HG03064 (cell line): ENCODE results near the gene EGLN2.
"Not testable (repeated sequence)": the region's sequence is repeated elsewhere in the genome, so short reads cannot be mapped to it uniquely, and the experiment has no call there.

Source experiments
- ATAC-seq: cut with Tn5 transposase; IDR thresholded peaks from one replicate; pipeline ENCODE4 v1.9.1; 2021; ENCODE audit warnings: low read depth; ENCODE audit not compliant: unreplicated experiment

EGLN2 gene

DNA sequence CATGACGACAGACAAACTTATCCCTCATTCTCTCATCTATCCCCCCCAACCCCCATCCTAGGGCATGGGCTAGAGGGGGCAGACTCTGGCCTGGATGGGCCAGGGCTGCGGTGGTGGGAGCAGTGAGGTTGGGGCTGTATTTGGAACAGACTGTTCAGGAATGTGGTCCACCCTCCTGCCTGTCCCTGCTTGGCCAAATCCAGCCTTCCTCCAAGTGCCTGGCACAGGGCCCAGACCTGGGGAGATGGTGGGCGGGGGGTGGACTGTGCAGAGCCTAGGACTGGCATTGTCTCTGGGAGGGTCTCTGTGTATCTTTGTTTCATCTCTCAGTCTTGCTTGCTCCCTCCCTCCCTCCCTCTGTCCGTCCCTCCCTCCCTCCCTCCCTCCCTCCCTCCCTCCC, 14.2 kb downstream of the EGLN2 start:
- ATAC-seq: no peak

DNA sequence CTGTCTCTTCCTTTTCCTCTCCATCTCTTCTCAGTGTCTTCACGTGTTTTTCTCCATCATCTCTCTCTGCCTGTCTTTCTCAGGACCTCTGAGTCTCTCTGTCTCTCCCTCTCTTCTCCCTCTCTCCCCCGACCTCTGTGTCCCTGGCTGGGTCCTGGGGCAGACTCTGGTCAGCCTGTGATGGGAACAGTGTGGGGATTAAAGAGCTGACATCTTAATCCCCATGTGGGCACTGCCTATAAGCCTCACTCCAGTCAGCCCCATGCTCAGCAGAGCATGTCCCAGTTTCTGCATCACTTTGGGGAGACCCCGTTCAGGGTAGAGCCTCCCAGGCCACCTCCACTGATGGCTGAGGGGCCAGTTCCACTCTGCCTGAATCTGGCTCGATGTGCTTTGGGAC, 16.2 kb downstream of the EGLN2 start:
- no peak for ATAC-seq

DNA sequence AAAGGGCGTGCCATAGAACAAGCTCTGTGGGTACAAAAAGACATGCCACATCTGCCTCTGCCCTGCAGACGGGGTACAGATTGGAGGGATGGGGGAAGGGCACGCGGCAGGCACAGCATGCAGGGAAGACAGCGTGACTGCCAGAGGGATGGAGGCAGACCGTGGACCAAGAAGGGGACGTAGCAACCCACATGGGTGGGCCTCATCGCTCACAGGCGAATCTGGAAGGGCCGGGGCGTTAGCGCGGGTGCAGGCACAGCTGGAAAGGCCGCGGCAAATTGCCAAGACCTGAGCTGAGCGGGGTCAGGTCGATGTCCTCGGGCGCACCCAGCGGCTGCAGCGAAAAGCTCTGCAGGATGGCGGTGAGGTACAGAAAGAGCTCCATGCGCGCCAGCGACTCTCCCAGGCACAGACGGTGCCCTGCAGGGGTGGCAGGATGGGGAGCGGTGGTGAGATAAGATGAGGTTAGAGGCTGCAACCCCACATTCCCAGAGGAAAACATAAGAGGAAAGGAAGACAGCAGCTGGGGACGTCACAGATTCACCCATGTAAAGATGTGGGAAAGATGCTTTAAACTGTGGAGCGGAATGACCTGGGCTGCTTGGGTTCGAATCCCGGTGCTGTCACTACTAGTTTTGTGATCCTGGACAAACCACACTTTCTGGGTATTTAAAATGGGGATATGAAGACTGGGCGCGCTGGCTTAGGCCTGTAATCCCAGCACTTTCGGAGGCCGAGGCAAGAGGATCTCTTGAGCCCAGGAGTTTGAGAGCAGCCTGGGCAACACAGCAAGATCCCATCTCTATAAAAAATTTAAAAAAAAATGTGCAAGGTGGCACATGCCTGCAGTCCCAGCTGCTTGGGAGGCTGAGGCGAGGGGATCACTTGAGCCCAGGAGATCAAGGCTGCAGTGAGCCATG, 19.7 kb downstream of the EGLN2 start:
- not testable (repeated sequence) for ATAC-seq

- ATAC-seq: not testable (repeated sequence)
These were observed 20.7 kb downstream of the EGLN2 start for GRCh38 chr19:40819479-40820234.

DNA sequence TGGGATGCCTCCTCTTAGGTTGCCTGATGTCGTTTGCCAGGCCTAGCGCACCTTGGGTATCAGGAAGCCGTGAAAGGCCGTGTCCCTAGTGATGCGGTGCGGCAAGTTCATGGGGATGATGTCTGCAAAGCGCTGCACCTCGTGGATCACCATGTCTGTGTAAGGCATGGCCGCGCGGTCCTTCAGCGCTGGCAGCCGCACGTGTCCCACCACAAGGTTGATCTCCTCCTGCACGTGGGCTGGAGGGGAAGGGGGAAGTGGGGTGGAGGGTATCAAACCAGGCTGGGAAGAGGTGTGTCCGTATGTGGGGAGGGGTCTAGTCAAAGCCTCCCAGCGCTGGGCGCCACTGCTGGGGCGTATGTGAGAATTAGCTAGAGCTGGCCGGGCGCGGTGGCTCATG, 23.2 kb downstream of the EGLN2 start:
- ATAC-seq: no peak

- not testable (repeated sequence) for ATAC-seq
These were observed 23.9 kb downstream of the EGLN2 start for GRCh38 chr19:40822704-40823553.

- not testable (repeated sequence) for ATAC-seq
These were observed 25.9 kb downstream of the EGLN2 start for GRCh38 chr19:40824916-40825315.

- not testable (repeated sequence) for ATAC-seq
These were observed 26.6 kb downstream of the EGLN2 start for GRCh38 chr19:40825460-40826095.

- ATAC-seq: not testable (repeated sequence)
These were observed 27.3 kb downstream of the EGLN2 start for GRCh38 chr19:40826312-40826698.

- not testable (repeated sequence) for ATAC-seq
These were observed 27.9 kb downstream of the EGLN2 start for GRCh38 chr19:40826699-40827385.

GRCh38 chr19:40827386-40828247, 28.6 kb downstream of the EGLN2 start:
- no peak for ATAC-seq

DNA sequence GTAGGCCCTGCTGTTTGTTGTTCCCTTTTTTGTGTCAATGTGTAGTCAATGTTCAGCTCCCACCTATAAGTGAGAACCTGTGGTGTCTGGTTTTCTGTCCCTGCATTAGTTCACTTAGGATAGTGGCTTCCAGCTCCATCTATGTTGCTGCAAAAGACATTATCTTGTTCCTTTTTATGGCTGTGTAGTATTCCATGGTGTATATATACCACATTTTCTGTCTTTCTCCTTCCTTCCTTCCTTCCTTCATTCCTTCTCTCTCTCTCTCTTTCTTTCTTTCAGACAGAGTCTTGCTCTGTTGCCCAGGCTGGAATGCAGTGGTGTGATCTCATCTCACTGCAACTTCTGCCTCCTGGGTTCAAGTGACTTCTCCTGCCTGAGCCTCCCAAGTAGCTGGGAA, 30.2 kb downstream of the EGLN2 start:
- no peak for ATAC-seq

DNA sequence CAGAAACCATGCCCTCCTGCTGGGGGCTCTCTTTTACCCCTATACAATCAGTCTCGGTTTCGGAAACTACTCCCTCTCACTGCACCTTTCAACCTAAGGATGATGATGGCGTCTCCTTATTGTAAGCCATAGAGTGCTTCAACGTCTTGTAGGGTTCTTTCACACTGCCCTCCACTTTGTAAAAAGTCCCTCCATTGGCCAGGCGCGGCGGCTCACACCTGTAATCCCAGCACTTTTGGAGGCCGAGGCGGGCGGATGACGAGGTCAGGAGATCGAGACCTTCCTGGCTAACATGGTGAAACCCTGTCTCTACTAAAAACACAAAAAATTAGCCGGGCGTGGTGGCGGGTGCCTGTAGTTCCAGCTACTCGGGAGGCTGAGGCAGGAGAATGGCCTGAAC, 31.8 kb downstream of the EGLN2 start:
- ATAC-seq: not testable (repeated sequence)

DNA sequence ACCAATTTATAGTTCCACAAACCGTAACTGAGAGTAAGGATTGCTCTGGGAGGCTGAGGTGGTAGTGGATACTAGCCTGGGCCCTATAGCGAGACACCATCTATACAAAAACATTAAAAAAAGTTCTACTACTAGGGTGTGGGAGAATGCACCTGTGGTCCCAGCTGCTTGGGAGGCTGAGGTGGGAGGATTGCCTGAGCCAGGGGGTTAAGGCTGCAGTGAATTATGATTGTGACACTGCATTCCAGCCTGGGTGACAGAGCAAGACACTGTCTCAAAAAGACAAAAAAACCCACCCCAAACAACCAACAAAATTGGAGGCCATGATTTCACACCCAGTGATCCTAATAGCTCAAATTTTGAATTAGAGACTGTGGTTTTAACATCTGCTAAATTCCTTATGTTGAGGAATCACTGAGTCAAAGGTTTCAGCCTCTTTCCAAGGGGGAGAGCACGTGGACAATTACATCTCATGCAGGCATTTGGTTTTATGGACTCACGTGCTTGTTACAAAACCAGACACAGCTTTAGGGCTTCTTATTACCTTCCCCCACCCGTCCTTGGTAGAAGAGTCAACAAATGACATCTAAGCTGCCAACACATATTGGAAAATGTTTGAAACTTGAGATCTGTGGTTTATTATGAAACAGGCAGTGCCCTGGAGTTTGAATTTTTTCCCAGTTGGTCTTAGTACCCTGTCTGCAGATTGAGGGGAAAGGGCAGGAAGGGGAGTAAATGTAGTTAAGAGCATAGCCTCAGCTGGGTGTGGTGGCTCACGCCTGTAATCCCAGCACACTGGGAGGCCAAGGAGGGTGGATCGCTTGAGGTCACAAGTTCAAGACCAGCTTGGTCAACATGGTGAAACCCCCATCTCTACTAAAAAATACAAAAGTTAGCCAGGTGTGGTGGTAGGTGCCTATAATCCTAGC, 32.8 kb downstream of the EGLN2 start:
- no peak for ATAC-seq

DNA sequence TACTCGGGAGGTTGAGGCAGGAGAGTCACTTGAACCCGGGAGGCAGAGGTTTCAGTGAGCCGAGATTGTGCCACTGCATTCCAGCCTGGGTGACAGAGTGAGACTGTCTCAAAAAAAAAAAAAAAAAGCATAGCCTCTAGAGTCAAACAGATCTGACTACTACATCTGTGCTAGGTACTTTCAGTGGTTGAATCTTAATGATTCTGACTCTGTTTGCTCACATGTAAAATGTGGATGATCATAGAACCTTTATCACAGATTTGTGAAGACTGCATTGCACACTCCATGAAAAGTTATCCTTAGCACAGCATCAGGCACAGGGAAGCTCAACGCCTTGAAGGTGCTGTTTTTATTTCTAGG, 33.4 kb downstream of the EGLN2 start:
- not testable (repeated sequence) for ATAC-seq

- ATAC-seq: not testable (repeated sequence)
These were observed 34.9 kb downstream of the EGLN2 start for GRCh38 chr19:40833728-40834533.
